PC-3 (cell line): ENCODE data around the gene SAFB.

ENCODE experiments used
- EZH2 ChIP-seq: fragments of 300-600 bp; sonication (generic); IDR thresholded peaks from one replicate; pipeline ENCODE4 v1.6.1; 2017; ENCODE audit warnings: antibody characterized with exemption, mild to moderate bottlenecking, low read length; ENCODE audit not compliant: unreplicated experiment
- EZH2phosphoT487 ChIP-seq: fragments of 300-600 bp; sonication (generic); IDR thresholded peaks from 2 replicates; pipeline ENCODE4 v1.6.1; 2018; ENCODE audit warnings: mild to moderate bottlenecking, antibody characterized with exemption, low read length, borderline replicate concordance
- TF ChIP-seq, protein P1 (sequence below): fragments of 300-600 bp; sonication (generic); conservative IDR thresholded peaks from 2 replicates; pipeline ENCODE4 v1.5.1; 2017; ENCODE audit warnings: antibody characterized with exemption, low read depth, mild to moderate bottlenecking, low read length

DNA sequence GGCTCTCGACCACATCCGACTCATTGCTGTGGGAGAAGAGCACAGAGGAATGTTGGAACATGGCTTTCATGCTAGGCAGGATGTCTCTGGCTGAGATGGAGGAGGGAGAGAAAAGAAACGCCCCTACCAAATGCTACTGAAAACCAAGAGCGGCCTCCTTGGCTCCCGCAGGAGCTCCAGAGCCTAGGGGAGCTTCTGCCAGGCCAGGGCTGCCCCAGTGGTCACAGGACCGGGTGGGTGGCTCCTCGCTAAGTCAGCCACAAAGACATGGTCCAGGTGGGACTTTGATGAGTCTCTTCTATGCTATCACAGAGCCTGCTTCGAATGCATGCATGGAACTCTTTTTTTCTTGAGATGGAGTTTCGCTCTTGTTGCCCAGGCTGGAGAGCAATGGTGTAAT lies 90.3 kb downstream of the SAFB start:
- TF ChIP-seq EZH2phosphoT487 (no peak), EZH2 (no peak)
- TF ChIP-seq, protein P1, sequence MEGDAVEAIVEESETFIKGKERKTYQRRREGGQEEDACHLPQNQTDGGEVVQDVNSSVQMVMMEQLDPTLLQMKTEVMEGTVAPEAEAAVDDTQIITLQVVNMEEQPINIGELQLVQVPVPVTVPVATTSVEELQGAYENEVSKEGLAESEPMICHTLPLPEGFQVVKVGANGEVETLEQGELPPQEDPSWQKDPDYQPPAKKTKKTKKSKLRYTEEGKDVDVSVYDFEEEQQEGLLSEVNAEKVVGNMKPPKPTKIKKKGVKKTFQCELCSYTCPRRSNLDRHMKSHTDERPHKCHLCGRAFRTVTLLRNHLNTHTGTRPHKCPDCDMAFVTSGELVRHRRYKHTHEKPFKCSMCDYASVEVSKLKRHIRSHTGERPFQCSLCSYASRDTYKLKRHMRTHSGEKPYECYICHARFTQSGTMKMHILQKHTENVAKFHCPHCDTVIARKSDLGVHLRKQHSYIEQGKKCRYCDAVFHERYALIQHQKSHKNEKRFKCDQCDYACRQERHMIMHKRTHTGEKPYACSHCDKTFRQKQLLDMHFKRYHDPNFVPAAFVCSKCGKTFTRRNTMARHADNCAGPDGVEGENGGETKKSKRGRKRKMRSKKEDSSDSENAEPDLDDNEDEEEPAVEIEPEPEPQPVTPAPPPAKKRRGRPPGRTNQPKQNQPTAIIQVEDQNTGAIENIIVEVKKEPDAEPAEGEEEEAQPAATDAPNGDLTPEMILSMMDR, result no peak
